ENCODE data around the gene IL21.

The IL21 gene

GRCh38 chr4:122632396-122633143, 11.7 kb upstream of the IL21 start:
- no peak for DNase-seq

GRCh38 chr4:122625156-122625555, 4.3 kb upstream of the IL21 start:
- DNase-seq, result no peak

- DNase-seq, result no peak
Measured at GRCh38 chr4:122624205-122624604, 3.3 kb upstream of the IL21 start.

DNA sequence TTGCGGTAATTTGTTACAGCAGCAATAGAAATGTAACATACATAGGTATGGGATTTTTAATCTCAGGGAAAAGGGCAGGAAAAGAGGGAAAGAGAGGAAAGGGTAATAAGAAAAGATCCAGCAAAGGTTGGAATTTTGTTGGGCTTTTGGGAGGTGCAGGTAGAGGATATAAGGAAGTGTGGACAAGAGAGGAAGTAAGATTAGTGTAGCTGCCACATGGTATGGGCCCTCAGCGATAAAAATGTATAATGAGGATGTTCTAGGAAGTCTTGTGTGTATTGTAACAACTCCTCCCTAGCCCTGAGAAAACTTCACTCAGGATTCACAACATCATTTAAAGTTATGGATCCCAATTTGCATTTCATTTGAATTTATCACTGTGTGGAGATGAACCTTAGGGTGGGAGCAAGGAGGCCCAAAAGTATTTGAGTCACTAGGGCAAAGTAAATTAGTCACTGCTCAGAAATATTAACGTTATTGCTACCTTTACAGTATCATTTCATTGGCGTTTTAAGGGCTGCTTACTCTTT, 2.8 kb upstream of the IL21 start:
- DNase-seq, result no peak

- DNase-seq, result no peak
Measured at GRCh38 chr4:122622400-122622799, 1.5 kb upstream of the IL21 start.

DNA sequence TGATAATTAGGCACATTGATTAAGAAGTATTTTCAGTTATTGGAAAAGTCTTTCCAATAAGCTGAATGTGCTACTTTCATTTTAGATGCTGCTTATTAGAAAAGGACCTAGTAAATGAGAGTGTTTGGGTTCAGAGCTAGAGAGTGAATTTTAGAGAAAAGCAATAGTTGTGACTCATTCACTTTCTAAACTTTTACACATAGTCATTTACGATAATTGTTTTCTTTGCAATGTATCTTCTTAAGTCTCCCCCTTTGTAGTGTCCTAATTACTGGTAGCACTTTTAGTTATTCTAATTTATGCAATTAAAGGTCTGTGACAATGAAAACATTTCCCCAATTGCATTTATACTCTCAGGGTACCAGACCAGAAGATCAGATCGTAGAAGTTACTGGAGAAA, 1.3 kb downstream of the IL21 start:
- no peak for DNase-seq

GRCh38 chr4:122617597-122618593, 3.0 kb downstream of the IL21 start:
- no peak for DNase-seq

DNA sequence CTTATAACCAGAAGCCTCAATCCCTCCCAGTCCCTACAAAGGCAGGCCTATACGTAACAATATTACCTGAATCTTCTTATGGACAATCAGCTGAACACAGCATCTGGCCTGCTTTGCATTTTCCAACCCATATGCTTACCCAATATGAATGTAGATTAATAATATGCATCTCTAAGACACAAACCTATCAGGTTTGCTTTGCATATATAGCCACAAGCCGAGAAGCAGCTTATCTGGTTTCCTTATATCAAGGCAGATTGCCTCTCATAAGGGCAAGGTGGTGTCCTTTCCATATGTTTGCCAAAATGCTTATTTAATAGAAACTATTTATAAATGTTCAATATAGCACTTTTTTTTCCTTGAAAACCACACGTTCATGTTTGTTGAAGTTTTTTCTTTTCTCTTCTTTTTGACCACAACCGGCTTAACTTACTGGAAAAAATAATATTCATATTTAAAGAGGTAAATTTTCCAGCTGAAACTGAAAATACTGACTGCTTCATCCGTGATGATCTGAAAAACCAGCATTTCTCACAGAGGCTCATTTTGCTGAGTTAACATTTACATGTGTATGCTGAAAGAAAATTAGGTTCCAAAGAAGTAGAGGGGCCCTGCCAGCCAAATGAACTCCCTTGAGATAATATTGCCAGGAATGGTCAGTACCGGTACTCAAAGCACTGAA, 3.8 kb downstream of the IL21 start:
- no peak for DNase-seq

GRCh38 chr4:122614621-122615020, 6.2 kb downstream of the IL21 start:
- DNase-seq, result no peak

DNA sequence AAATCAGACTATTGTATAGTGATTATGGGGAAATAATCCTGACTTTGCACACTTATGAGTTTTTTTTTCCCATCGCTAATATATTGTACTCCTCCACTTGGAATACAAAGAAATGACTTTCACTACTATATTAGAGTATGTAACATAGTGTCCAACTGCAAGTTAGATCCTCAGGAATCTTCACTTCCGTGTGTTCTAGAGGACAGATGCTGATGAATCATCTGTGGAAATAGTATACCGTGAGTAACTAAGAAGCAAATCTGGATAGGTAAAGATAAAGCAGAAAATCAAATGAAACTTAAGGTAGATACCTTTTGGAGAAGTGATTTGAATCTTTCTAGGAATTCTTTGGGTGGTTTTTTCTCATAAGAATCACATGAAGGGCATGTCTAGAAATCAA, 8.3 kb downstream of the IL21 start:
- DNase-seq, result no peak

DNA sequence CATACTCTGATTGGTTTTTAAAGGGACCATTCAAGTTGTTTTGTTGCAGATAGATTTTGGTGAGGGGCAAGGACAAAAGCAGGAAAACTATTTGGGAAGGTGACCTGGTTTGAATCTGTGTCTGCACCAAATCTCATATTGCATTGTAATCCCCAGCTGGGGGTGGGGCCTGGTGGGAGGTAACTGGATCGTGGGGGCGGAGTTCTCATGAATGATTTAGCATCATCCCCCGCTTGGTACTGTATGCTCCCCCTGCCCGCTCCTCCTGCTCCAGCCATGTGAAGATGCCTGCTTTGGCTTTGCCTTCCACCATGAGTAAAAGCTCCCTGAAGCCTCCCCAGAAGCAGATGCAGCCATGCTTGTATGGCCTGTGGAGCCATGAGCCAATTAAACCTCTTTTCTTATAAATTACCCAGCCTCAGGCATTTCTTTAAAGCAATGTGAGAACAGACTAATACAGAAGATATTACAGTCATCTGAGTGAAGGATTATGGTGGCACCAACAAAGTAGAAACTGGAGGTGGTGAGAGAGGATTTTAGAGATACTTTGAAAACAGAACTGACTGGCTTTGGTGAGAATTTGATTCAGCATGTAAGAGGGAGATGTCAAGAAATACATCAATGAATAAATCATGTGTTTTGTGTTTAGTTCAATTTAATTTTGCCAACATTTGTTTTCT, 14.4 kb downstream of the IL21 start:
- DNase-seq, result no peak

DNA sequence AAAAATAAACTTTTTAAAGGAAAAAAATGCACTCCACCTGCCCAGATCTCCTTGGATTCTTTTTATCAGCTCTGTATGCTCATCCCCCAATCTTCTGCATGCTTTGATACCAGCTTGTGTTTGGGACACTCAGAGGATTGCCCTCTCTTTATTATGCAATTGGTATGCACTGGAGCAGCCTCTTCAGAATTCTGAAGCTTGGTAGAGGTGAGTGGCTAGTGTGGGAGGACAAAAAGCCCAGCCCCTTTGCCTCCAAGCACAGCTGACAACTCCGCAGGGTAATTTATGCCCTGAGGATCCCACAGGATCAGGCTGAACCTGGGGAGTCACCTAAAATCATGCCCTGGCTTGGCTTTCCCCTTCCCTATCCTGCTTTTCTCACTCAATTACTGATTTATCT, 16.7 kb downstream of the IL21 start:
- no peak for DNase-seq

DNA sequence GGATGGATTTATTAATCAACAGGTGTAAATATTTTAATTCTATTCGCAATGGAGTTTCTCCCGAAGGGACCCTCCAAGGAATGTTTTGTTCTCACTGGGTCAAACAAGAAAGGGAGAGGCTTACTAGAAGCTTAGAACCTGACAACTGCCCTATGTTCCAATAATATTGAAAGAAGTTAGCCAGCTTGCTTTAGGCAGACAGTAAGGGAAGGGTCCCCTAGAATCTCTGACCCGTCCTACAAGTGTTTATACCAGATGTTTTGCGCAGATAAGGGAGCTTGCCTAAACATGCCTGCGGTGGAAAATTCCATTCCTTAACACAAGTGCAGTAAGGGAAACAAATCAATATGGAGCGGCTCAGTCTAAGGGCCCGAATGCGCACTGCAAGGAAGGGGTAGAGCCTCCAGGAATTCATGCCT, 17.7 kb downstream of the IL21 start:
- no peak for DNase-seq

GRCh38 chr4:122602277-122603142, 18.4 kb downstream of the IL21 start:
- DNase-seq, result no peak

DNA sequence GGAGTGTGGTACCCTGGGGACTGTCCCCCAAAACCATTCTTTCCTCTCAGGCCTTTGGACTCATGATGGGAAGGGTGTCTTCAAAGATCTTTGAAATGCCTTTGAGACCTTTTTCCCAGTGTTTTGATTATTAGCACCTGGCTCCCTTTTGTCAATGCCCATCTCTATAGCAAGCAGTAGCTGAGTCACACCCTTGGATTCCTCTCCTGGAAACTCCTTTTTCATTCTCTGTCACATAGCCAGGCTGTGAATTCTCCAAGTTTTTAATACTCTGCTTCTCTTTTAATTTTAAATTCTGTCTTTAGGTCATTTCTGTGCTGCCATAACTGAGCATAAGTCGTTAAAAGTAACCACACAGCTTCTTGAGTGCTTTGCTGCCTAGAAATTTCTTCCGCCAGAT, 29.7 kb downstream of the IL21 start:
- no peak for DNase-seq

DNA sequence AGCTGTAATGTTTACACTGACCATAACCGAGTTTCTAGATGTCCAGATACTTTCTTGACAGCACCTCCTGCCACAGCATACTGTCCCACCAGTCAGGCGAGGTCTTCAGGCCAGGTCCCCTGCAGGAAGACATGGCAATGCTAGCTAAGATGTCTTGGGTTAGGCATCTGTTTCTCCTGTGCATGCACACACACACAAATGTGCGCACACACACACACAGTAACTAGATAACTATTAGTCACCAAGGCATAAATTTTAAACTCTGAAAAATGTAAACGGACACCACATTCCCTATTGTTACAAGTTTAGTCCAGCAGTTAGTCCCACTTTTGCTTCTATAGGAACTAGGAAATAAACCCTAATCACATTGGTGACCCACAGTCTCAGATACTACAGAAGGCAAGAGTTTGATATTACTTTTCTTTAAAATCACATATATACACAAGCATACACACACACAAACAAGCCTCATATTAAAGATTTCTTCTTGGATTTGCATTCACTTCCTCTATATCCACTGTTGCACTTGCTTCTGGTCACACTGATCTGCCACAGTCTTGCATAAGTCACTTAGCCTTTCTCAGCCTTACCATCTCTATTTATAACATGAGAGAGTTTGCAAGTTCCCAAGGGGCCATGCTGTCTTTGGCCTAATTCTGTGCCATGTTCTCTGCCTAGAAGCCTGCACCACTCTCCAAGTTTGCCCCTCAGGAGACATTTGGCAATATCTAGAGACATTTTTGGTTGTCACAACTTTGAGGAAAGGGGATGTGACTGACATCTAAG, 32.2 kb downstream of the IL21 start:
- DNase-seq, result no peak

DNA sequence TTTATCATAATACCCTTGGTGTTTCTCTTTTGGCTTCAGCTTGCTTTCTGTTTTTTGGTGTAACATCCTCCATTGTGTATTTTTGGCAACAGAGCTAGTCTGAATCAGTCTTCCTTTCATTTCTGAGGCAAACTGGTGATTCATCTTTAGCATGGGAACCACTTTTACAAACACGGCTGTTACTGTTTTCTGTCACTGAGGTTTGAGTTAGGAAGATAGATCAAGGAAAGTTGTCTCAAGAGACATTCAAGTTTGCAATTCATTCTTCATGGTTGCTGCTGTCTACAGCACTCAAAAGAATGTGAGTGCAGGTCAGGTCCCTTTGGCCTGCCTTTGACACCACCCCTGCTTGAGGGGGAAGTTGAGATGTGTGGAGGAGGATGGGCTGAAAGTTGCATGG, 36.3 kb downstream of the IL21 start:
- DNase-seq, result no peak

DNA sequence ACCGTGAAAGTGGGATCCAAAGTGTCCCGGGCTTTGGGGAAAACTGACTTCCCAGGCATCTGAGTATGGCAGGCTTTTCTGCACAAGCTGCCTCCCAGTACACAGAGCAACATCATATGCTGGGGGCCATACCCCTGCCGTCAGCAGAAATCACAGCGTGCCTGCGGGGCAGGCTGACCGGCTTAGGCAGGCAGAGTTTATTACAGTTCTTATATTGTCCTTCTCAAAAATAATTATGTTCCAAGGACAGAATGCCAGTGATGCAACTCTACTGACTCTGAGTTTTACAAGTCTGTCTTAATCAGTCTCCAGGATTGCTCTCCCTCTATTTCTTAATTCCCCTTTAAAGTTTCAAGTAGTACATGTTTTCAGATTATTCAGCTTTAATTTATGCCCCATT, 37.0 kb downstream of the IL21 start:
- no peak for DNase-seq

- DNase-seq, result peak; percentile 4
Measured at GRCh38 chr4:122577808-122578781, 42.8 kb downstream of the IL21 start.

DNA sequence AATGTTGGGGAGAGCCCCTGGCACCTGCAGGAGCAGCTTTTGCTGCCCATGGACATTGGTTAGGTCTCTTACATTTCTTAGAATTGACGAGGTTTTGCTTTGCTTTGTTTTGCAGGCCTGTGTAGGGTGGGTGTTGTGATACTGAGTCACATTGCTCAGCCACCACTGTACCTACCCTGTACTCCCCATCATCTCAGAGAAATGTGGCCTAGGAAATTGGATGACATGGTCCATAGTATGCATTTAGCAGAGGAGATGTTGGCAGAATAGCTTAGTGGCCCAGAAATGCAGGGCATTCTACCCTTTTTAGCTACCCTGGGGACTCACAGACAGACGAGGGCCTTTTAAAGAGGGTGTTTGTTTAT, 43.7 kb downstream of the IL21 start:
- no peak for DNase-seq

All from DMS79 treated with DMSO at 0.1 percent for 48 hours (cell line).